ENCODE measurements around the gene ITPRIP.

The ITPRIP gene

DNA sequence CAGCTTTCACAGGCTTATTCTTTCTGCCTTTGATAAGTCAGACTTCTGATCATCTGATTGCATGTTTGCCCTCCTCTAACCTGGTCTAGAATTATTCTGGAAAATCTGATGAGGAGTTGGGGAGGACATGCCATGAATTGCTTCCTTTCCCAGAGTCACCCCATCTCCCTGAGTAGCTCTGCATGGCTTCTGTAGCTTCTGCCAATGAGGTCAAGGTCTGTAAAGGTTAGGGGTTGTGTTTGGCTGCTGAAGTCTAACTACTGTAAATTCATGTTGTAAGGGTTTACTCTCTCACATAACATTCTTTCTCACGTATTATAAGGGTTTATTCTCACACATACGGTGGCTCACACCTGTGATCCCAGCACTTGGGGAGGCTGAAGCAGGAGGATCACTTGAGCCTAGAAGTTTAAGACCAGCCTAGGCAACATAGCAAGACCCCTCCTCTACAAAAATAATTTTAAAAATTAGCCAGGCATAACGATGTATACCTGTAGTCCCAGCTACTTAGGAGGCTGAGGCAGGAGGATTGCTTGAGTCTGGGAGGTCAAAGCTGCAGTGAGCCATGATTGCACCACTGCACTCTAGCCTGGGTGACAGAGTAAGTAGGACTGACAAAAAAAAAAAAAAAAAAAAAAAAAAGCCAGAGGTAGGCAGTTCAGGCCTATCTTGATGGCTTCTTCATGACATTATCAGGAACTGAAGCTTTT lies 58.6 kb downstream of the ITPRIP start:
- no peak for FAIRE-seq

- FAIRE-seq = no peak
Measured at GRCh38 chr10:104277785-104278184, 60.5 kb downstream of the ITPRIP start.

GRCh38 chr10:104276192-104276591 lies 62.1 kb downstream of the ITPRIP start:
- no peak for FAIRE-seq

- no peak for FAIRE-seq
Measured at GRCh38 chr10:104274762-104275721, 63.2 kb downstream of the ITPRIP start.

DNA sequence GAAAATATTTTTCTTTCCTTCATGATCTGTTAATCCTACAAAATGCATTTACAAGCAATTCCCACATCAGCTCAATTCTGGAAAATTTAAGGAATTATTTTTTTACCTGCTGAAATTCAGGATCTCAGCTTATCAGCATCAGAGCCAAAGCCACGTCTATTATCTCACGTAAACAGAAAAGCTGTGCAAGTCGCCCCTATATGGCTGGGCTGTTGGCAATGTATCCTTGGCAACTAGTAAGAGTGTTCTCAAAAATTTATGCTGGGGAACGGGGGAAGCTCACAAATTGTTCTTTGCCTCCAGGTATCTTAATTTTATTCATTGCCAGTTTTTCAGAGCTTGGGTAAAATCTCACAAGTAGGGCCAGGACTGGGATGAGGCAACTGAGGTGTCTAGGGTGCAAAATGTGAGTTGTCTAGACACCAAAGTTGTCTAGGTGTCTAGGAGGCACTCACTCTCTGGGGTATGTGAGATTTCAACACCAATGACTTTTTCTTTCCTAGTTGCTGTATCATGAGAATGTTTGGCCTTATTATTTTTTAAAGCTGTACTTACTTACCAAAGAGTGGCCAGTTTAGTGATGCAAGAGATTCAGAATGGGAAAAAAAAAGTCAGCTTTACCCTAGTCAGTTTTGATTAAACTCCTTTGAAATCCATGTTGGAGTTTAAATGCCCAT lies 64.2 kb downstream of the ITPRIP start:
- FAIRE-seq = no peak

- no peak for FAIRE-seq
Measured at GRCh38 chr10:104273286-104273685, 65.0 kb downstream of the ITPRIP start.

- FAIRE-seq = no peak
Measured at GRCh38 chr10:104268713-104269645, 69.3 kb downstream of the ITPRIP start, which contains the start of gene GSTO2. Gene GSTO2, plus strand, starts transcription at chr10:104269184. Its CDS starts 5,732 bp downstream, at chr10:104274916.

GRCh38 chr10:104268405-104268712 lies 69.9 kb downstream of the ITPRIP start:
- no peak for FAIRE-seq

GRCh38 chr10:104267721-104268404 lies 70.4 kb downstream of the ITPRIP start:
- no peak for FAIRE-seq

- no peak for FAIRE-seq
Measured at GRCh38 chr10:104264783-104265182, 73.5 kb downstream of the ITPRIP start.

GRCh38 chr10:104262055-104262454 lies 76.2 kb downstream of the ITPRIP start:
- FAIRE-seq = no peak

DNA sequence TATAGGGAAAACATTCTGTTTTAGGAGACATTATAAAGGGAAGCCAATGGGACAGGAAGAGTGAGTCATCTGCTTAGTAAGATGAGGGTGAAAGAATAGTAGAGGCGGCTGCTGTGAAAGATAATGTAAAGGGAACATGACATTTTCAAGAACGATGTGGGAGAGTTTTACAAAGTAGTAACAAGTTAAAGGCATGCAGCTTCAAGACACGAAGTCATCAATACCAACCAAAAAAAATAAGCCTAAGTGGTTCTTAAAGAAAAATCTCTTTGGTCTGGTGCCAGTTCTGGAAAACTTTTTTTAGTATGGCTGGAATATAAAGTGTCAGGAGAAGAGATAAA lies 77.5 kb downstream of the ITPRIP start:
- no peak for FAIRE-seq

DNA sequence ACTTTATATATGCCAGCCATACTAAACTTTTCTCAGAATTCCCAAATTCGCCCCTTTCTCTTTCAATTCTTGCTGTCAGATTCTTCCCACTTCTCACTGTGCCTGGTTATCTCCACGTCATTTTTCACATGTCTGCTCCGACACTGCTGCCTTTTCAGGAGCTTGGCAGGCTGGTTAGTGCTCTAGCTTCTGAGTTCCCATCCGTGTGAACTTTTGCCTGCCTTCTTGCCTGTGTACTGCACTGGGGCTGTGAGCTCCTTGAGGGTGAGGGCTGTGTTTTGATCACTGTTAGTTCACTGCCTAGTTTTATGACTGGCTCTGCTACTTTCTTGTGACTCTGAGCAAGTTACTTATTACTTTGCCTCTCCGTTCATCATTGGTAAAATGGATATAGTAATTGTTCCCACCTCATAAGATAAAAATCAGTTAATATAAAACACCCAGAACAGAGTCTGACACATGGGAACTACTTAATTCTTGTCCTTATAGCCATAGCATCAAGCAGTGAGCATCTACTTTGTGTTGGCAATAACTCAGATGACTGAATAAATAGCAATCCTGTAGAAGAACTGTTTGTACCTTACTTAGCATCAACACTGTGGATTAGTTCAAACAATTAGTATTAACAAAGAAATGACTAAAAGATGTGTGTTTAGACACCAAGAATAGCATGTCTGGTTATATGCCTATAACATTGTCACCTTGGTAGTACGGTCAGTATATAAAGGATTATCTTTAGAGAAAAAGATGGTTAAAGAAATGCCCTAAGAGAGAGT lies 78.1 kb downstream of the ITPRIP start:
- FAIRE-seq = no peak

All from A204.1 (cell line).